ENCODE results near the gene MACROD2. TPM values are rescaled to one million over a fixed set of nuclear protein-coding genes. Genes with fewer than 3 reads are reported as not detected.

The MACROD2 gene
- total RNA-seq, 1 experiment from 2014 or later, result 1.6 TPM

- Histone ChIP-seq H3T11ph (ENCODE audit: low read length) (no peak overlapping the region), H4K5ac (ENCODE audit: insufficient read length, low read depth, low read length) (no peak overlapping the region), H3K23ac (ENCODE audit: insufficient read length, low read depth, low read length) (no peak overlapping the region), H2BK15ac (ENCODE audit: low read depth, low read length) (no peak overlapping the region), H3K9ac (ENCODE audit: extremely low read depth, insufficient read length, low read length) (no peak overlapping the region), H3K27ac (ENCODE audit: insufficient read length, low read depth, low read length) (no peak overlapping the region), H3K4me2 (ENCODE audit: insufficient read depth, insufficient read length, low read length) (no peak overlapping the region), H2AFZ (ENCODE audit: low read length) (no peak overlapping the region), H2BK12ac (ENCODE audit: insufficient read length, low read depth, low read length) (no peak overlapping the region), H3K79me2 (ENCODE audit: insufficient read depth, low read length) (no peaks in the 10 kb centered on the region), H3K23me2 (ENCODE audit: insufficient read length, low read depth, low read length, poor library complexity, severe bottlenecking) (no peaks in the 10 kb centered on the region), H3K27me3 (ENCODE audit: insufficient read depth, low read length) (no peaks in the 10 kb centered on the region), H3K14ac (ENCODE audit: insufficient read depth, low read length) (no peak overlapping the region), H3K4ac (ENCODE audit: low read depth, low read length) (no peak overlapping the region), H3K9me3 (ENCODE audit: control insufficient read depth, low read depth, low read length) (no peaks in the 10 kb centered on the region), H3K56ac (ENCODE audit: insufficient read length, low read depth, low read length) (no peak overlapping the region), H3K79me1 (ENCODE audit: insufficient read depth, low read depth, low read length, poor library complexity, severe bottlenecking) (no peaks in the 10 kb centered on the region), H2BK5ac (ENCODE audit: insufficient read length, low read length) (no peak overlapping the region), H2BK120ac (ENCODE audit: low read depth, low read length, poor library complexity, severe bottlenecking) (no peak overlapping the region), H4K91ac (ENCODE audit: insufficient read length, low read depth, low read length) (no peak overlapping the region), H3K4me1 (ENCODE audit: insufficient read depth, low read length) (no peaks in the 10 kb centered on the region), H4K20me1 (ENCODE audit: control insufficient read depth, insufficient read depth, insufficient read length) (no peaks in the 10 kb centered on the region), H3K18ac (ENCODE audit: insufficient read length, low read depth, low read length) (no peak overlapping the region), H2BK20ac (ENCODE audit: low read depth, low read length, poor library complexity, severe bottlenecking) (no peak overlapping the region), H4K8ac (replicated peaks; ENCODE audit: insufficient read length, low read depth, low read length) (no peak overlapping the region), H2AK5ac (ENCODE audit: insufficient read length, low read length) (no peak overlapping the region)
- TF ChIP-seq CTCF (conservative IDR thresholded peaks at IDR 0.05), result no peak
- no peak overlapping the region for H3K4me3 Mint-ChIP-seq
- no peaks in the 10 kb centered on the region for H3K4me1 Mint-ChIP-seq
- H3K36me3 Mint-ChIP-seq (ENCODE audit: insufficient read depth in 1 of 3, low read depth in 3 of 3), result no peaks in the 10 kb centered on the region
- no peaks in the 10 kb centered on the region for H3K27me3 Mint-ChIP-seq (ENCODE audit: low read depth)
- no peak for DNase-seq
- WGBS (ENCODE audit: extremely low coverage, insufficient read length, low lambda C conversion rate), result no CpG with 5 or more reads among the region's 1 CpG
- H3K9me3 Mint-ChIP-seq, result peaks cover 3 to 7% of the 10 kb centered on the region in 2 experiments; a peak in 2 of 5 replicates
- no peak overlapping the region for H3K27ac Mint-ChIP-seq
Measured at GRCh38 chr20:14259689-14260088, 264.4 kb downstream of the MACROD2 start.

Measured in H9 (cell line).